ENCODE measurements around the gene TLX3. TPM values are rescaled to one million over a fixed set of nuclear protein-coding genes. Genes with fewer than 3 reads are reported as not detected.

The TLX3 gene
- total RNA-seq, 1 experiment from 2014 or later = not detected

GRCh38 chr5:171317230-171317629 is 8.2 kb downstream of the TLX3 start:
- H3K79me1 ChIP-seq (ENCODE audit: insufficient read depth, low read depth, low read length, poor library complexity, severe bottlenecking) = no peaks in the 10 kb centered on the region
- H3K27ac Mint-ChIP-seq = no peak overlapping the region
- H3K27ac ChIP-seq (ENCODE audit: insufficient read length, low read depth, low read length) = no peak overlapping the region
- H3K23me2 ChIP-seq (ENCODE audit: insufficient read length, low read depth, low read length, poor library complexity, severe bottlenecking) = peaks cover 3% of the 10 kb centered on the region
- no peak overlapping the region for H2AK5ac ChIP-seq (ENCODE audit: insufficient read length, low read length)
- TF ChIP-seq CTCF (conservative IDR thresholded peaks at IDR 0.05) = no peak
- no peak overlapping the region for H2BK12ac ChIP-seq (ENCODE audit: insufficient read length, low read depth, low read length)
- no peaks in the 10 kb centered on the region; a peak in 1 of 7 replicates for H3K36me3 Mint-ChIP-seq (ENCODE audit: insufficient read depth in 1 of 3, low read depth in 3 of 3)
- H2BK5ac ChIP-seq (ENCODE audit: insufficient read length, low read length) = no peak overlapping the region
- WGBS (ENCODE audit: extremely low coverage, insufficient read length, low lambda C conversion rate) = no CpG with 5 or more reads among the region's 11 CpGs
- H3K27me3 ChIP-seq (ENCODE audit: insufficient read depth, low read length) = peaks cover 91% of the 10 kb centered on the region
- no peaks in the 10 kb centered on the region for H3K9me3 ChIP-seq (ENCODE audit: control insufficient read depth, low read depth, low read length)
- no peak overlapping the region for H4K8ac ChIP-seq (replicated peaks; ENCODE audit: insufficient read length, low read depth, low read length)
- H3K4me1 Mint-ChIP-seq = peaks cover 14 to 50% of the 10 kb centered on the region in 2 experiments
- DNase-seq = no peak
- H3K4me3 Mint-ChIP-seq = peak overlapping the region in 1 of 2 experiments; percentile 35; a peak in 3 of 5 replicates
- H2BK15ac ChIP-seq (ENCODE audit: low read depth, low read length) = no peak overlapping the region
- H2BK120ac ChIP-seq (ENCODE audit: low read depth, low read length, poor library complexity, severe bottlenecking) = no peak overlapping the region
- no peak overlapping the region for H2BK20ac ChIP-seq (ENCODE audit: low read depth, low read length, poor library complexity, severe bottlenecking)
- no peak overlapping the region for H3K4ac ChIP-seq (ENCODE audit: low read depth, low read length)
- H3K23ac ChIP-seq (ENCODE audit: insufficient read length, low read depth, low read length) = no peak overlapping the region
- H3K18ac ChIP-seq (ENCODE audit: insufficient read length, low read depth, low read length) = no peak overlapping the region
- H3T11ph ChIP-seq (ENCODE audit: low read length) = no peak overlapping the region
- no peak overlapping the region for H3K56ac ChIP-seq (ENCODE audit: insufficient read length, low read depth, low read length)
- H4K5ac ChIP-seq (ENCODE audit: insufficient read length, low read depth, low read length) = no peak overlapping the region
- H3K14ac ChIP-seq (ENCODE audit: insufficient read depth, low read length) = no peak overlapping the region
- H3K4me2 ChIP-seq (ENCODE audit: insufficient read depth, insufficient read length, low read length) = peak overlapping the region; percentile 3
- H4K20me1 ChIP-seq (ENCODE audit: control insufficient read depth, insufficient read depth, insufficient read length) = no peaks in the 10 kb centered on the region
- H3K9ac ChIP-seq (ENCODE audit: extremely low read depth, insufficient read length, low read length) = no peak overlapping the region
- H3K27me3 Mint-ChIP-seq (ENCODE audit: low read depth) = peaks cover 100% of the 10 kb centered on the region
- peaks cover 3 to 8% of the 10 kb centered on the region in 2 experiments; a peak in 4 of 5 replicates for H3K9me3 Mint-ChIP-seq
- no peak overlapping the region for H4K91ac ChIP-seq (ENCODE audit: insufficient read length, low read depth, low read length)
- no peak overlapping the region for H2AFZ ChIP-seq (ENCODE audit: low read length)
- H3K4me1 ChIP-seq (ENCODE audit: insufficient read depth, low read length) = no peaks in the 10 kb centered on the region
- H3K79me2 ChIP-seq (ENCODE audit: insufficient read depth, low read length) = no peaks in the 10 kb centered on the region
